HCT116 (cell line): ENCODE measurements around the gene TXNDC11. TPM values are rescaled to one million over a fixed set of nuclear protein-coding genes. Genes with fewer than 3 reads are reported as not detected.

ENCODE experiments used
- ATAC-seq: fragments of 200-7000 bp; cut with Tn5 transposase; 2 replicates; pipeline ENCODE4 v1.9.1; 2020; ENCODE audit warnings: mild to moderate bottlenecking, moderate library complexity
- BruUV-seq: library from RNA; stranded (reverse); fragments of 400-500 nt; replicated peaks from 2 replicates; lab custom pipeline; 2021; lab: Mats Ljungman, UMichigan
- CTCF ChIA-PET: fragments of 300-600 bp; sonication (Branson Sonifier 250); formaldehyde crosslinking; loops from one replicate; lab custom pipeline; 2021; ENCODE audit warnings: antibody characterized with exemption; lab: Charles Lee
- POLR2A ChIA-PET: fragments of 300-600, 350-600 bp; sonication (Branson Sonifier 250); formaldehyde crosslinking; loops from one replicate; lab custom pipeline; 2021; ENCODE audit warnings: antibody characterized with exemption; lab: Charles Lee
- RAD21 ChIA-PET, 2 experiments: fragments of 300-600 bp; sonication (Branson Sonifier 250); formaldehyde crosslinking; loops; one replicate each; lab custom pipeline; 2023; ENCODE audit warnings: low total read pairs in 2 of 2; ENCODE audit not compliant: uncharacterized antibody in 2 of 2, unreplicated experiment in 2 of 2, low non-redundant PET in 1 of 2; lab: Charles Lee
- DNase-seq: peaks from one replicate; pipeline ENCODE4 v3.0.0-alpha.2; 2010; ENCODE audit warnings: low read depth, low spot score
- H2AFZ ChIP-seq: fragments of 200-600 bp; shearing (Covaris generic), sonication (generic); 2 replicates; pipeline ENCODE4 v1.6.1; 2017; ENCODE audit warnings: low read depth, mixed run types, mixed read lengths, antibody characterized with exemption, low read length; ENCODE audit not compliant: poor library complexity, severe bottlenecking
- H3K27ac ChIP-seq: 2 replicates; pipeline ENCODE4 v1.5.1; 2012; ENCODE audit warnings: low read depth, low read length
- H3K27me3 ChIP-seq: fragments of 200-600 bp; sonication (generic); 2 replicates; pipeline ENCODE4 v1.6.1; 2016; ENCODE audit warnings: mixed run types, low read length, mixed read lengths; ENCODE audit not compliant: insufficient read depth
- H3K36me3 ChIP-seq, 2 experiments: fragments of 200-500 bp in 1 of 2; fragments of 200-600 bp in 1 of 2; sonication (Bioruptor generic) in 1 of 2; sonication (generic) in 1 of 2; 2 replicates each; pipeline versions ENCODE4 v1.5.1 to v1.6.1; 2014 to 2016; ENCODE audit warnings: low read length in 2 of 2, inconsistent platforms in 1 of 2, mixed read lengths in 1 of 2, mixed run types in 1 of 2; ENCODE audit not compliant: insufficient read depth in 2 of 2, control insufficient read depth in 1 of 2
- H3K4me1 ChIP-seq, 2 experiments: fragments of 200-600 bp in 1 of 2; sonication (generic) in 1 of 2; 2 replicates each; pipeline versions ENCODE4 v1.5.1 to v1.6.1; 2012 to 2017; ENCODE audit warnings: low read length in 2 of 2, inconsistent platforms in 1 of 2, mild to moderate bottlenecking in 1 of 2, mixed read lengths in 1 of 2, mixed run types in 1 of 2, moderate library complexity in 1 of 2; ENCODE audit not compliant: insufficient read depth in 2 of 2, control insufficient read depth in 1 of 2
- H3K4me2 ChIP-seq: fragments of 200-600 bp; sonication (generic); 2 replicates; pipeline ENCODE4 v1.6.1; 2017; ENCODE audit warnings: mixed run types, low read length, mixed read lengths
- H3K4me3 ChIP-seq, 2 experiments: fragments of 200-600 bp in 1 of 2; sonication (generic) in 1 of 2; replicated peaks in 1 of 2; 2 replicates each; pipeline ENCODE4 v1.5.1; 2011 to 2016; ENCODE audit warnings: low read length in 2 of 2, control low read depth in 1 of 2, low read depth in 1 of 2, mild to moderate bottlenecking in 1 of 2, mixed read lengths in 1 of 2, mixed run types in 1 of 2
- H3K79me2 ChIP-seq: fragments of 200-600 bp; sonication (generic); 2 replicates; pipeline ENCODE4 v1.6.1; 2017; ENCODE audit warnings: mild to moderate bottlenecking, mixed run types, low read length, moderate library complexity, mixed read lengths; ENCODE audit not compliant: insufficient read depth
- H3K9ac ChIP-seq: fragments of 200-600 bp; sonication (generic); 2 replicates; pipeline ENCODE4 v1.6.1; 2016; ENCODE audit warnings: low read length, mixed read lengths
- H3K9me2 ChIP-seq: fragments of 200-600 bp; sonication (generic), shearing (Covaris generic); 2 replicates; pipeline ENCODE4 v1.6.1; 2017; ENCODE audit warnings: mixed run types, mild to moderate bottlenecking, moderate library complexity; ENCODE audit not compliant: insufficient read depth
- H3K9me3 ChIP-seq, 2 experiments: fragments of 200-500 bp in 1 of 2; fragments of 200-600 bp in 1 of 2; sonication (Bioruptor generic) in 1 of 2; sonication (generic) in 1 of 2; 2 replicates each; pipeline ENCODE4 v1.6.1; 2014 to 2017; ENCODE audit warnings: low read length in 2 of 2, mixed read lengths in 2 of 2, inconsistent platforms in 1 of 2, low read depth in 1 of 2, mild to moderate bottlenecking in 1 of 2, mixed run types in 1 of 2, moderate library complexity in 1 of 2; ENCODE audit not compliant: control insufficient read depth in 1 of 2, insufficient read depth in 1 of 2
- H4K20me1 ChIP-seq: fragments of 200-600 bp; sonication (generic), shearing (Covaris generic); 2 replicates; pipeline ENCODE4 v1.6.1; 2017; ENCODE audit warnings: mixed run types, mild to moderate bottlenecking, moderate library complexity; ENCODE audit not compliant: insufficient read depth
- CBX3 ChIP-seq: IDR thresholded peaks from 2 replicates; pipeline ENCODE4 v1.6.1; 2012; ENCODE audit warnings: low read depth
- EGR1 ChIP-seq: IDR thresholded peaks from 2 replicates; pipeline ENCODE4 v1.6.1; 2012; ENCODE audit warnings: low read depth
- ELF1 ChIP-seq: IDR thresholded peaks from 2 replicates; pipeline ENCODE4 v1.6.1; 2012; ENCODE audit warnings: low read depth, borderline replicate concordance
- EZH2 ChIP-seq: fragments of 200-600 bp; sonication (generic); IDR thresholded peaks from 2 replicates; pipeline ENCODE4 v1.6.1; 2017; ENCODE audit warnings: antibody characterized with exemption, mixed run types
- EZH2phosphoT487 ChIP-seq: fragments of 200-600 bp; IDR thresholded peaks from 2 replicates; pipeline ENCODE4 v1.6.1; 2018; ENCODE audit warnings: antibody characterized with exemption, borderline replicate concordance
- FOSL1 ChIP-seq: IDR thresholded peaks from 2 replicates; pipeline ENCODE4 v1.6.1; 2012; ENCODE audit warnings: low read depth
- JUND ChIP-seq: IDR thresholded peaks from 2 replicates; pipeline ENCODE4 v1.6.1; 2012
- POLR2A ChIP-seq: IDR thresholded peaks from 2 replicates; pipeline ENCODE4 v1.7.0; 2011; ENCODE audit warnings: borderline replicate concordance; ENCODE audit not compliant: insufficient read depth, insufficient read length; ENCODE audit errors: extremely low read depth
- REST ChIP-seq: IDR thresholded peaks from 2 replicates; pipeline ENCODE4 v1.6.1; 2012; ENCODE audit warnings: low read depth
- SIN3A ChIP-seq: IDR thresholded peaks from 2 replicates; pipeline ENCODE4 v1.6.1; 2012; ENCODE audit warnings: low read depth
- SP1 ChIP-seq: IDR thresholded peaks from 2 replicates; pipeline ENCODE4 v1.6.1; 2012; ENCODE audit warnings: low read depth
- SRF ChIP-seq: IDR thresholded peaks from 2 replicates; pipeline ENCODE4 v1.6.1; 2012; ENCODE audit warnings: low read depth
- YY1 ChIP-seq: IDR thresholded peaks from 2 replicates; pipeline ENCODE4 v1.6.1; 2011; ENCODE audit warnings: low read length, low read depth, moderate library complexity, mild to moderate bottlenecking; ENCODE audit not compliant: insufficient replicate concordance; ENCODE audit errors: extremely low read depth
- ZBTB33 ChIP-seq: IDR thresholded peaks from 2 replicates; pipeline ENCODE4 v1.6.1; 2011; ENCODE audit warnings: mild to moderate bottlenecking, low read length, moderate library complexity; ENCODE audit not compliant: insufficient replicate concordance; ENCODE audit errors: extremely low read depth
- ZFX ChIP-seq: fragments of 450-650 bp; IDR thresholded peaks from 2 replicates; pipeline ENCODE4 v1.6.1; 2017
- intact Hi-C: fragments of 100-400 bp; cut with micrococcal nuclease; formaldehyde crosslinking; loops from 2 replicates; pipeline ENCODE4 v1.10.0; 2022
- total RNA-seq: library from RNA; stranded (reverse); gene quantifications from one replicate; pipeline ENCODE4 v1.2.1, GENCODE V29; 2021; ENCODE audit not compliant: unreplicated experiment

Gene TXNDC11
- total RNA-seq, 1 experiment from 2014 or later: 26.8 TPM

- H3K9me3 ChIP-seq: no peaks in the 10 kb centered on the region
- H3K9me2 ChIP-seq: no peaks in the 10 kb centered on the region
- no peaks in the 10 kb centered on the region for H3K27me3 ChIP-seq
- no peak overlapping the region for H3K27ac ChIP-seq
- no peak for TF ChIP-seq FOSL1
- TF ChIP-seq EZH2: no peak
- TF ChIP-seq ZBTB33: no peak
- TF ChIP-seq EGR1: no peak
- TF ChIP-seq ELF1: no peak
- no peak for TF ChIP-seq CBX3
- no peak for TF ChIP-seq POLR2A
- no peak for TF ChIP-seq ZFX
- no peak for TF ChIP-seq REST
- TF ChIP-seq SRF: no peak
- TF ChIP-seq EZH2phosphoT487: no peak
- no peak for TF ChIP-seq SIN3A
- no peak for TF ChIP-seq YY1
- no peak for TF ChIP-seq SP1
- TF ChIP-seq JUND: no peak
- no TSS peak for BruUV-seq
- DNase-seq: no peak
- no peaks in the 10 kb centered on the region for H3K4me1 ChIP-seq
- H3K4me3 ChIP-seq: no peak overlapping the region
- no peaks in the 10 kb centered on the region for H4K20me1 ChIP-seq
- intact Hi-C loops: no loop called here
- H2AFZ ChIP-seq: no peak overlapping the region
- CTCF ChIA-PET: no interaction called here
- no peak for ATAC-seq
- RAD21 ChIA-PET: no interaction called here
- 0 out of 2 replicates have a peak, but pooled peaks cover 3% of the 10 kb centered on the region for H3K79me2 ChIP-seq
- no peak overlapping the region for H3K4me2 ChIP-seq
- H3K9ac ChIP-seq: no peak overlapping the region
- peaks cover 19 to 23% of the 10 kb centered on the region in 2 experiments for H3K36me3 ChIP-seq
- POLR2A ChIA-PET: no interaction called here
Observed at GRCh38 chr16:11684231-11685025, 58.2 kb downstream of the TXNDC11 start.
